Fibroblast of mammary gland (primary cell): ENCODE data around the gene PDE6A.

Source experiments
- DNase-seq: peaks from one replicate; pipeline ENCODE4 v3.0.0-alpha.2; 2010; ENCODE audit warnings: low read depth
- H3K4me3 ChIP-seq: 2 replicates; pipeline ENCODE4 v1.5.1; 2011; ENCODE audit warnings: low read depth, mild to moderate bottlenecking, low read length, moderate library complexity; ENCODE audit not compliant: control insufficient read depth
- TF ChIP-seq, protein P1 (sequence below): conservative IDR thresholded peaks from 2 replicates; pipeline ENCODE4 v1.5.1; 2011; ENCODE audit warnings: low read depth, low read length, inconsistent platforms; ENCODE audit not compliant: control insufficient read depth, insufficient read depth

PDE6A gene

DNA sequence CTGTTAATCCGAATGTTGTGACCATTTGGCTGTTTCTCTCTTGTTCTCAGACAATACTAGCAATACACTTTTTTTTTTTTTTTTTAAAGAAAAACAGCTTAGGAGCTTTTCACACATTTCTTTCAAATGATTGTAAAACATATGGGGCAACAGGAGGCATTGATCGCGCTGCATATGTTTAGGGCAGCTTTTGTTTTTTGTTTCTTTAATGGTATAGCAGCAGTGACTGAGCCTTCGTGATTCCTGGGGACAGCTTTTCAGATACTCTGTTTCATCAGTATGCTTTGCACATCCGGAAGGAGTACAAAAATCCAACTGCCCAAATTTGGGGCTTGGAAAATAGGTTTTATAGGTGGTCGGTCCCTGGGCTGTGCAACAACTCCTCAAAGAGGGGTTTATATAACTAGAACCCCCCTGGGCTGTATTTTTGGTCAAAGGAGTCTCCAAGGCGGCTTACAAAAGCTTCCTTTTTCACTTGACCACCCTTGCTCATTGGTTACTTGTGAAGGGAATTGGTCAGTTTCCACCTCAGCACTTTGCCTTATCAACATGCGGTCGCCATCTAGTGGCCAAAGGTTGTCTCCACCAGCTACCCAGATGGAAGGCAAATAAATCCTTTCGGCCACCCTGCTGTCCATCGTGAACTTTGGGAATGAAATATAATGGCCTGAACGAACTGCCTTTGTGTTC is 91.8 kb downstream of the PDE6A start:
- TF ChIP-seq, protein P1, sequence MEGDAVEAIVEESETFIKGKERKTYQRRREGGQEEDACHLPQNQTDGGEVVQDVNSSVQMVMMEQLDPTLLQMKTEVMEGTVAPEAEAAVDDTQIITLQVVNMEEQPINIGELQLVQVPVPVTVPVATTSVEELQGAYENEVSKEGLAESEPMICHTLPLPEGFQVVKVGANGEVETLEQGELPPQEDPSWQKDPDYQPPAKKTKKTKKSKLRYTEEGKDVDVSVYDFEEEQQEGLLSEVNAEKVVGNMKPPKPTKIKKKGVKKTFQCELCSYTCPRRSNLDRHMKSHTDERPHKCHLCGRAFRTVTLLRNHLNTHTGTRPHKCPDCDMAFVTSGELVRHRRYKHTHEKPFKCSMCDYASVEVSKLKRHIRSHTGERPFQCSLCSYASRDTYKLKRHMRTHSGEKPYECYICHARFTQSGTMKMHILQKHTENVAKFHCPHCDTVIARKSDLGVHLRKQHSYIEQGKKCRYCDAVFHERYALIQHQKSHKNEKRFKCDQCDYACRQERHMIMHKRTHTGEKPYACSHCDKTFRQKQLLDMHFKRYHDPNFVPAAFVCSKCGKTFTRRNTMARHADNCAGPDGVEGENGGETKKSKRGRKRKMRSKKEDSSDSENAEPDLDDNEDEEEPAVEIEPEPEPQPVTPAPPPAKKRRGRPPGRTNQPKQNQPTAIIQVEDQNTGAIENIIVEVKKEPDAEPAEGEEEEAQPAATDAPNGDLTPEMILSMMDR, result peak; percentile 96
- DNase-seq, result peak; percentile 80
- no peak overlapping the region for H3K4me3 ChIP-seq

DNA sequence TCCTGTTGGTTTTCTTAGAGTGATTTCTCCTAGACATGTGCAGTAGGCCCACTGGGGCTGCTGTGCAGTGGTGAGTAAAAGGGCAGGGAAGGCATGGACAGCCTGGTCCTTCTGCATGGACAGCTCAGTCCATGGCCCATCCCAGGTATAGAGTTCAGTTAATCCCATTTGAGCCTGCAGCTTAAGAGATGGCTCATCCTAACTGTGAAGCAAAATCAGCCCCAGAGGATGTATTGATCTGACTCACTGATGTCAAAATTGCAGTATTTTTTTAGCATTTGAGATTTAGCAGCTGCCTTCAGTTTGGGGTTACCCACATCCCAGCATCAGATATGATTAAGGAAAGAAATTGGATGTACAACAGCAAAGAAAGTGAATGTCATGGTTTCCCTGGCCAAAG is 93.4 kb downstream of the PDE6A start:
- DNase-seq, result peak; percentile 29
- TF ChIP-seq, protein P1, result no peak
- H3K4me3 ChIP-seq, result no peak overlapping the region

DNA sequence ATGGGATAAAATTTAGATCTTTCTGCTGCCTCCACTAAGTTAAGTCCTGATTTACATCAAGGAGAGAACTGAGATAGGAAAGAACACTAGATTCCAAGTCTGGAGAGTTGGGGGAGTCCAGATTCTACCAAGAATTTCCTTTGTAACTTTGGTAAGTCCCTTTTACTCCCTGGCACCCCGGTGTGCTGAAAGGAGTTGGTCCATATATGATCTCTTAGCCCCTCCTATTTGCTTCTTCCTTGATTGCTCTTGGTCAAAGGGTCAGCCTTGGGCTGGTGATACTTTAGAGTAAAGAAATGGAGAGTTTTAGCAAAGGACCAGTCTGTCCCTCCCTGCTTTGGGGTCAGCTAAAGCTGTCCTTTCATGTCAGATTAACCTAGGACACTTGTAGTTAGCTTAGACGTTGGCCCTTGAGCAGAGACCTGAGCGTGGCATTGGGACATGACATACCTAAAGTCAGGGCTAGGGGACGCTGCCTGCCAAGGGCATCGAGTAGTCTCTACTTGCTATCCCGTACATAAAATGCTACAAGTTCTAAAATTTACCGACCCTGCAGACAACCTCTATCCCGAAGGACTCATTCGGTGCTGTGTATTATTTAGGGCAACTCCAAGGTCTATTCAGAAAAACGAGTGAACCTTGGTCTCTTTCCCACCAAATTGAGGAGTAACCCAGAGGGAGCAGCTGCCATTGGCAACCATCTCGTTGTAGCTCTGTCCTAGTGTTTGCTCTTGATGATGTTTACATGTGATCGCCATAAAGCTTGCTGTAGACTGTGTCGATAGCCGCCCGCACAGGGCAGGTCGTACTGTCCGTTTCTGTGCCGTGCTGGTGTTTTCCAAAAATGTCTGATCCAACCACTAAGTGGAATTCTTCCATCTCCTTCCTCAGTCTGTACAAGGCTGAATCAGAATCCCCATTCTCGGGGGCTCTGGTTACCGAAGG is 94.4 kb downstream of the PDE6A start:
- TF ChIP-seq, protein P1, result no peak
- no peak for DNase-seq
- no peak overlapping the region for H3K4me3 ChIP-seq

DNA sequence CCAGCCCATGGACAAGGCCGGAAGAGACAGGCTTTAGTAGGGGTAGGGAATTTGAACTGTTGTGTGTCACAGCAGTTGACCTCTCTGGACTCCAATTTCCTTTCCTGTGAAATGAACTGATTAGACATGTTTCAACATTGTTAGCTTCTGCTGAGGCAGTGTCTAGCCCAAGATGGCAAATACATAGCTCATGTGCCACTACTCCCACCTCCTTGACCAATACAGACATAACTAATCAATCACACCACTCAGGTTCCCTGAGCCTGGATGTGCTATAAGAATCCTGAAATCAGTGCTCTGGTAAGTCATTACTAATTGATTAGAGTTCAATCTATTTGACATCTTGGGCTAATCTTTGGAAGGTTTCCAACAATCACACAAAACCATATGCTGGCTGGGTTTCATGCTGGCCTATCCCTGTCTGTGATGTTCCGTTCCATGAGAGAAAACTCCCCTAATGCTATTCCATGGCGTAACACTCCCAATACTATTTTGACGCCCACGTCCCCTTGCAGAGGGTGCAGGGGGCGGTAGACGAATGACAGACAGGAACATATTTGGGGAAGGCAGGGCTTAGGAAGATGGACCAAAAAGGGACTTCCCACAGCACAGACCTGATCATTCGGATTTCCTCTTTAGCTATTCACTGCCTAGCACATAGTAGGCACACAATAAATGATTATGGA is 95.2 kb downstream of the PDE6A start:
- H3K4me3 ChIP-seq, result no peak overlapping the region
- TF ChIP-seq, protein P1, result no peak
- DNase-seq, result no peak

DNA sequence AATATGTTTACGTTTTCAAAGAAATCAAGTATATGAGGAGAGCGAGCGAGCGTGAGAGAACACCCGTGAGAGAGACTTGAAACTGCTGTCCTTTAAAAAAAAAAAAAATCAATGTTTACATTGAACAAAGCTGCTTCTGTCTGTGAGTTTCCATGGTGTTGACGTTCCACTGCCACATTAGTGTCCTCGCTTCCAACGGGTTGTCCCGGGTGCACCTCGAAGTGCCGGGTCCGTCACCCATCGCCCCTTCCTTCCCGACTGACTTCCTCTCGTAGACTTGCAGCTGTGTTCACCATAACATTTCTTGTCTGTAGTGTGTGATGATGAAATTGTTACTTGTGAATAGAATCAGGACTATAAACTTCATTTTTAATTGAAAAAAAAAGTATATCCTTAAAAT is 97.0 kb downstream of the PDE6A start:
- TF ChIP-seq, protein P1, result no peak
- no peak for DNase-seq
- no peak overlapping the region for H3K4me3 ChIP-seq

DNA sequence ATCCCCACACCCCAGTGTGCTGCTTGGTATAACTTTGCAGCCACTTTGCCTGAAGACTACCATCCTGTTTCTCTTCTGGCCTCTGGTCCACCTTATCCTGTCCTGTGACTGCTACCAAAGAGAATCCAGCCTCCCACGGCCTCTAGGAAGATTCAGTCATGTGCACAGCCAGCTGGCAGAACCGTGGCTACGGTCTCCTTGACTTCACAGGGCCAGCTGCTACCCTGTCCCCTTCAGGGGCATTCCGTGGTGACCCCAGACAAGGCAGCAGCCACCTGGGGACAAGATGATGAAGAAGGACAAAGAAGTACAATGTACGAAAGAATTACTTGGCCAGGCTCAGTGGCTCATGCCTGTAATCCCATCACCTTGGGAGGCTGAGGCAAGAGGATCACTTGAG is 98.6 kb downstream of the PDE6A start:
- TF ChIP-seq, protein P1, result no peak
- no peak overlapping the region for H3K4me3 ChIP-seq
- no peak for DNase-seq
